Activated CD4-positive, alpha-beta T cell treated with anti-CD3 and anti-CD28 coated beads, Interleukin-2, amount 10 ng/mL, durations not matched to agents 7 days and 5 days (primary cell): ENCODE results near the gene RNF17. TPM values are rescaled to one million over a fixed set of nuclear protein-coding genes. Genes with fewer than 3 reads are reported as not detected.
"Not testable (repeated sequence)": the region's sequence is repeated elsewhere in the genome, so short reads cannot be mapped to it uniquely, and the experiment has no call there.

Experiments used
- CTCF ChIA-PET: fragments of 350-600 bp; sonication (Branson Sonifier 250); formaldehyde crosslinking; loops from one replicate; lab custom pipeline; 2021; ENCODE audit warnings: antibody characterized with exemption; lab: Charles Lee
- POLR2A ChIA-PET: fragments of 350-600 bp; sonication (Branson Sonifier 250); formaldehyde crosslinking; loops from one replicate; lab custom pipeline; 2021; ENCODE audit warnings: antibody characterized with exemption; lab: Charles Lee
- DNase-seq: peaks from one replicate; pipeline ENCODE4 v3.0.0-alpha.2; 2020
- H3K27ac Mint-ChIP-seq: one replicate; pipeline ENCODE4 v1.8.0; 2021; ENCODE audit warnings: mild to moderate bottlenecking, moderate library complexity, mixed read lengths
- H3K27me3 Mint-ChIP-seq: one replicate; pipeline ENCODE4 v1.8.0; 2021; ENCODE audit warnings: mixed read lengths
- H3K36me3 Mint-ChIP-seq: one replicate; pipeline ENCODE4 v1.8.0; 2021; ENCODE audit warnings: low read depth, mixed read lengths
- H3K4me1 Mint-ChIP-seq: one replicate; pipeline ENCODE4 v1.8.0; 2021; ENCODE audit warnings: mixed read lengths
- H3K4me3 Mint-ChIP-seq: one replicate; pipeline ENCODE4 v1.8.0; 2021; ENCODE audit warnings: mild to moderate bottlenecking, moderate library complexity, mixed read lengths
- H3K9me3 Mint-ChIP-seq: one replicate; pipeline ENCODE4 v1.8.0; 2021; ENCODE audit warnings: mixed read lengths
- total RNA-seq, 2 experiments: library from RNA; stranded (reverse); gene quantifications; one replicate each; pipeline ENCODE4 v1.2.3, GENCODE V29; 2021

Gene RNF17
- total RNA-seq, 2 experiments from 2014 or later, result 0.29 to 0.42 TPM

DNA sequence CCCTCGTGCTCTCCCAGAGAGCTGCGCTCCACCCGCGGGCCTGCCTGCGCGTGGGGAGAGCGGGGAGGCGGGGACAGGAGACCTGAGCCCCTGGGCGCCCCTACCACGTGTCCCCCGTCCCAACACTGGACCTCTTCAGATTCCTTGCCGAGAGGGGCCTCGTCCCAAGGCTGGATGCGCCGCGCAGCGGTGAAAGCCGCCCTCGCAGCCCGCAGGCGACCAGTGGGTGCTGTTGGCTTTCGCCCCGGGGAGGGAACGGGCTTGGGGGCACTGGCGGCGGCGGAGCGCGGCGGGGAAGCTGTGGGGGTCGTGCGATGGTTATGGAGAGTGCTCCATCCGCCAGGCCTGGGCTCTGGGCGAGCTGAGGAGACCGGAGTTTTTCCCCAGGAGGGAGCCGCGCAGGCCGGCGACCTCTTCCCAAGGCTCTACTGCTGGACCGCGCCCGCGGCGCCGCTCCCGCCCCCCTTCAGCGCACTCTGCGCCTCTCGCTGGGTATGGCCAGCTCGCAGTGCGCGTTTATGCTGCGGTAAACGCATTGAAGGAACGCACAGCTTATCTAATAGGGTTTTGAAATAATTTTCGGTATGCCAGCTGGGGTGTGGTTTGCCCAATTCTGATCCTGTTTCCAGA is 17.2 kb upstream of the RNF17 start:
- Mint-ChIP-seq H3K4me1 (peaks cover 14% of the 10 kb centered on the region), H3K4me3 (peak overlapping the region; percentile 62), H3K27ac (no peak overlapping the region), H3K27me3 (peaks cover 72% of the 10 kb centered on the region), H3K36me3 (no peaks in the 10 kb centered on the region), H3K9me3 (no peaks in the 10 kb centered on the region)
- CTCF ChIA-PET, result no interaction called here
- DNase-seq, result no peak
- POLR2A ChIA-PET, result no interaction called here

DNA sequence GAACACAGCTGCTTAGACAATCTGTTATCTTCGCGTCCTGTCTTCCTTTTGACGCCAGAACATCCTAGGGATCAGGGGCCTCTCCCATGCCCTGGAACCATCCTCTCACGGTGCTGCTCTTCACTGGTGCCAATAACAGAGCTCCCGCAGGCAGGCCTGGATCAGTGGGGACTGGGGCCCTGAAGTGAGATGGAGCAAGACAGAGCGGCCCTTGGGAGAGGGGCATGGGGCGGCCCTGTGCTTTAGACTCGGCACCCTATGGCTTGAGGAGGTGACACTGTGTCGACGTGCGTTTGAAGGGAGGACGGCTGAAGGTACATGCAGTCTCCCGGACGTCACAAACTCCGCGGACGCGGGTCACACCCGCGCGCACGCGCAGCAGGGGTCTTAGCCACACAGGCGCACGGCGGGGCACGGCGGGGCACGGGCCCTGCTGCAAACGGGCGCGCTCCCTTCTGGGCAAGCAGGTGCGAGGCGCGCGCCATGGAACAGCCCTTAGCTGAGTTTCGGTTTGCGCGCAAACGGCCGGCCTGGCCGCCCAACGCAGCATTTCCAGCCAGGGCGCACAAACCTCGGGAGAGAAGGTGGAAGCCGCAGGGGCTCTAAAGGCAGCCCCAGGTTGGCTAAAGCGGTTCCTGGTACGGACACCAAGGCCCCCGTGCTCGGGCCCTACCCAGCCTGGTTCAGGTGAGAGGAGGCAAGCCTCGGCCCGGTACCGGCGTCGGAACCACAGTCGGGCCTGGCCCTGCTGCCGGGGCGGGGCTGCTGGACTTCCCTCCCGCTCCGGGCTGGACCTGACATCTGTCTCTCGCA is 16.5 kb upstream of the RNF17 start:
- POLR2A ChIA-PET, result no interaction called here
- no peaks in the 10 kb centered on the region for H3K9me3 Mint-ChIP-seq
- peak overlapping the region; percentile 62 for H3K4me3 Mint-ChIP-seq
- peak; percentile 35 for DNase-seq
- H3K36me3 Mint-ChIP-seq, result no peaks in the 10 kb centered on the region
- CTCF ChIA-PET, result interaction anchor here (0.6 kb wide), 1 partner anchor 20 kb away, joined by 3 read pairs; no protein-coding TSS in a partner anchor
- H3K27ac Mint-ChIP-seq, result no peak overlapping the region
- H3K4me1 Mint-ChIP-seq, result peaks cover 14% of the 10 kb centered on the region
- peaks cover 72% of the 10 kb centered on the region for H3K27me3 Mint-ChIP-seq

DNA sequence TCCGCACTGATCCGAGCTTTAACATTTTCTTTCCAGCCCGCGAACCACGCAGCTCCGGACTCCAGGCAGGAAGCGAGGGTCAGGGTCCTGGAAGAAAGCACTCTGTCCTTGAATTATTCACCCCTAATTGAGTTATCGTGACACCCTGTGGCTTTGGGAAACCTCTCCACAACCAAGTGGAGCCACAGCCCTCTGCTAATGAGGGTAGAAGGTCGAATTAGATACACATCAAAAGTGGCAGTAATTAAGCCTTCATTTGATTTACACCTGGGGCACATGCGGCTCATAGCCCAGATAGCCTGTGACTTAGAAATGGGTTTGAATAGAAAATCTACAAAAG is 15.9 kb upstream of the RNF17 start:
- Mint-ChIP-seq H3K36me3 (no peaks in the 10 kb centered on the region), H3K27ac (no peak overlapping the region), H3K4me1 (peaks cover 14% of the 10 kb centered on the region), H3K27me3 (peaks cover 66% of the 10 kb centered on the region), H3K9me3 (no peaks in the 10 kb centered on the region), H3K4me3 (peak overlapping the region; percentile 62)
- POLR2A ChIA-PET, result no interaction called here
- CTCF ChIA-PET, result interaction anchor here (0.6 kb wide), 1 partner anchor 20 kb away, joined by 3 read pairs; no protein-coding TSS in a partner anchor
- DNase-seq, result no peak

DNA sequence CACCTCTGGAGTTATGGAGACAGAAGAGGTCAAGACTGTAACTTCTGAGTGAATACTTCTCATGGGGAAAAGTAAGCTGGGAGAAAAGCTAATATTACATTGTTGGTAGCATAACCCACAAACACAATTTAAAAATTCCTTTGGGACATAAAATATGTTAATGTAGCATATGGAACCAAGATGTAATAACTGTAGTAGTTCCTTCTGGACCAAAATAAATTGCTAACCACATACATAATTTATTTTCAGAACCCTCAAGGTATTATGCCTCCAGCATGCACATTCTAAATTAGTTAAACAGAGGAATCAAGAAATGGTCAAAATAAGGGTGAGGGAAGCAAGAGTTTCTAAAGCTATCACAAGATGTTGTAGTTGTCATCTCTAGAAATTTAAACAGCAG is 4.8 kb upstream of the RNF17 start:
- Mint-ChIP-seq H3K4me3 (no peak overlapping the region), H3K9me3 (no peaks in the 10 kb centered on the region), H3K27me3 (peaks cover 30% of the 10 kb centered on the region), H3K4me1 (no peaks in the 10 kb centered on the region), H3K36me3 (no peaks in the 10 kb centered on the region), H3K27ac (no peak overlapping the region)
- CTCF ChIA-PET, result interaction anchor here (0.6 to 1.1 kb wide), 2 partner anchors 20 to 74 kb away, joined by 3 read pairs; no protein-coding TSS in a partner anchor
- no peak for DNase-seq
- POLR2A ChIA-PET, result no interaction called here

DNA sequence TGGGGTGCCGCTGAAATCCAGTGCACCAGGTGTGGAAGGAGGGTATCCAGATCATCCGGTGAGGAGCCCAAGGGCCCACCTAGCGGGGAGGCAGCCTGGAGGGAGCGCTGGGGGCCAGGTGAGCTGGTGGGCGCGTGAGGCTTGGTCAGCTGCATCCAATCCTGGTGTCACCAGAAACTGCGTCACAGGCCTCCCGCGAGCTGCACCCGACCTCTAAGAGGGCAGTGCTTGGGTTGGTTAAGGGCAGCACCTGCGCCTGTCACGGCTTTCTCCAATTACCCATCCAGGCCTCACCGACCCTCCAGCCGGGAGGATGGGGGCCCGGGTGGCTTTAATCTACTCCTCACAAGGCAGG is 284 bp downstream of the RNF17 start:
- no peak for DNase-seq
- Mint-ChIP-seq H3K36me3 (no peaks in the 10 kb centered on the region), H3K27me3 (peaks cover 15% of the 10 kb centered on the region), H3K4me3 (no peak overlapping the region), H3K4me1 (no peaks in the 10 kb centered on the region), H3K27ac (no peak overlapping the region), H3K9me3 (no peaks in the 10 kb centered on the region)
- CTCF ChIA-PET, result no interaction called here
- POLR2A ChIA-PET, result no interaction called here

- H3K4me3 Mint-ChIP-seq, result no peak overlapping the region
- no peak overlapping the region for H3K27ac Mint-ChIP-seq
- no peak for DNase-seq
- H3K9me3 Mint-ChIP-seq, result no peaks in the 10 kb centered on the region
- no peaks in the 10 kb centered on the region for H3K4me1 Mint-ChIP-seq
- ChIA-PET POLR2A (no interaction called here), CTCF (interaction anchor here (1.2 kb wide), 1 partner anchor 9 kb away, joined by 3 read pairs; no protein-coding TSS in a partner anchor)
- peaks cover 31% of the 10 kb centered on the region for H3K27me3 Mint-ChIP-seq
- no peaks in the 10 kb centered on the region for H3K36me3 Mint-ChIP-seq
Observed at GRCh38 chr13:24777171-24777570, 13.2 kb downstream of the RNF17 start.

DNA sequence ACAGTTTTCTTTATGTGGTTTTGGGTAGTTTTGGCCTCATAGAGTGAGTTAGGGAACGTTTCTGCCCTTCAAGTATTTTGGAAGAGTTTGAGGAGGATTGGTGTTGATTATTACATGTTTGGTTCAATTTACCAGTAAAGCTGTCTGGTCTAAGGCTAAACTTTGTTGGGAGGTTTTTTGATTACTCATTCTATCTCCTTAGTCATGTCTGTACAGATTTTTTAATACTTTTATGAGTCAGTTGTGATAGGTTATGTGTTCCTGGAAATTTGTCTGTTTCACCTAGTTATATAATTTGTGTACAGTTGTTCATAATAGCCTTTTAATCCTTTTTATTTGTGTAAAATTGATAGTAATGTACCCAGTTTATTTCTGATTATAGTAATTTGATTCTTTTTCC is 20.4 kb downstream of the RNF17 start:
- H3K9me3 Mint-ChIP-seq, result peaks cover 6% of the 10 kb centered on the region

GRCh38 chr13:24788538-24788937 is 24.6 kb downstream of the RNF17 start:
- H3K36me3 Mint-ChIP-seq, result no peaks in the 10 kb centered on the region
- H3K4me3 Mint-ChIP-seq, result no peak overlapping the region
- no peak for DNase-seq
- H3K27ac Mint-ChIP-seq, result no peak overlapping the region
- POLR2A ChIA-PET, result no interaction called here
- H3K4me1 Mint-ChIP-seq, result no peaks in the 10 kb centered on the region
- peaks cover 43% of the 10 kb centered on the region for H3K27me3 Mint-ChIP-seq
- peaks cover 6% of the 10 kb centered on the region for H3K9me3 Mint-ChIP-seq
- CTCF ChIA-PET, result interaction anchor here (0.6 kb wide), 1 partner anchor 50 kb away, joined by 3 read pairs; no protein-coding TSS in a partner anchor

More for the DNA sequence above, 20.4 kb downstream of the RNF17 start:
- Mint-ChIP-seq H3K4me3 (no peak overlapping the region), H3K36me3 (no peaks in the 10 kb centered on the region), H3K4me1 (no peaks in the 10 kb centered on the region), H3K27ac (no peak overlapping the region), H3K27me3 (peaks cover 46% of the 10 kb centered on the region)
- DNase-seq, result no peak
- ChIA-PET CTCF (no interaction called here), POLR2A (no interaction called here)

DNA sequence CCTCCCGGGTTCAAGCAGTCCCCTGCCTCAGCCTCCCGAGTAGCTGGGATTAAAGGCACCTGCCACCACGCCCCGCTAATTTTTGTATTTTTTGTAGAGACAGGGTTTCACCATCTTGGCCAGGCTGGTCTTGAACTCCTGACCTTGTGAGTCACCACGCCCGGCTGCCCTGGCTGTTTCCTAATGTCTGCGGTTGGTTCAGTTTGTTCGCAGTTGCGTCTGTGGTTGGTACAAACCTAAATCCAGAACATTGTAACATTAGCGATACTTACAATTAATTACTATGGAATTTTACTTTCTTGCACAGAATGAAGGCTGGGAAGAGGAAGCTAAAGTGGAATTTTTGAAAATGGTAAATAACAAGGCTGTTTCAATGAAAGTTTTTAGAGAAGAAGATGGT is 38.1 kb downstream of the RNF17 start:
- Mint-ChIP-seq H3K4me1 (no peaks in the 10 kb centered on the region), H3K27me3 (peaks cover 30% of the 10 kb centered on the region), H3K9me3 (no peaks in the 10 kb centered on the region), H3K27ac (no peak overlapping the region), H3K36me3 (no peaks in the 10 kb centered on the region), H3K4me3 (no peak overlapping the region)
- ChIA-PET CTCF (interaction anchor here (1.1 kb wide), 1 partner anchor 10 kb away, joined by 3 read pairs; no protein-coding TSS in a partner anchor), POLR2A (no interaction called here)
- DNase-seq, result no peak

- no peak for DNase-seq
- ChIA-PET POLR2A (no interaction called here), CTCF (no interaction called here)
- Mint-ChIP-seq H3K4me1 (no peaks in the 10 kb centered on the region), H3K27me3 (peaks cover 18% of the 10 kb centered on the region), H3K27ac (no peak overlapping the region), H3K36me3 (peaks cover 2% of the 10 kb centered on the region), H3K4me3 (no peak overlapping the region), H3K9me3 (peaks cover 3% of the 10 kb centered on the region)
Observed at GRCh38 chr13:24821207-24821606, 57.2 kb downstream of the RNF17 start.

- Mint-ChIP-seq H3K36me3 (peaks cover 2% of the 10 kb centered on the region), H3K4me3 (no peak overlapping the region), H3K27me3 (peaks cover 18% of the 10 kb centered on the region), H3K4me1 (no peaks in the 10 kb centered on the region), H3K9me3 (peaks cover 3% of the 10 kb centered on the region), H3K27ac (no peak overlapping the region)
- DNase-seq, result no peak
- POLR2A ChIA-PET, result no interaction called here
- CTCF ChIA-PET, result no interaction called here
Observed at GRCh38 chr13:24822640-24823039, 58.7 kb downstream of the RNF17 start.

DNA sequence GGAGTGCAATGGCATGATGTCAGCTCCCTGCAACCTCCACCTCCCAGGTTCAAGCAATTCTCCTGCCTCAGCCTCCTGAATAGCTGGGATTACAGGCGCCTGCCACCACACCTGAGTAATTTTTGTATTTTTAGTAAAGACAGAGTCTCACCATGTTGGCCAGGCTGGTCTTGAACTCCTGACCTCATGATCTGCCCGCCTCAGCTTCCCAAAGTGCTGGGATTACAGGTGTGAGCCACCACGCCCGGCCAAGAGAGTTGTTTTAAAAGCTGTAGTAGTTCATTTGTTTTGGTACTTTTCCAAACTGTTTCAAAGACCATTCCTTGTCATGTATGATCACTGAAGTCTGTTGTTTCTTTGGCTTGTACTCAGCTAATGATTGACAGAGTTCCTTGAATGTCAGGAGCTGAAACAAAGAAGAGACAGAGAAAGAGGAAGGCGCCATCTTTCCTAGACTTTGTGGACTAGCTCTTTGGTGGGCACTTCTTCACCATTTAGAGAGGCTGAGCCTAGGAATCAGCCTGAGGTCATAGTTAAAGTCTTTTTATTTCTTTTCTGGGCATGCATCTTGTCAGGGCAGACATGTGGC is 59.2 kb downstream of the RNF17 start:
- H3K4me1 Mint-ChIP-seq, DNase-seq, H3K4me3 Mint-ChIP-seq, H3K9me3 Mint-ChIP-seq, H3K27ac Mint-ChIP-seq, POLR2A ChIA-PET, CTCF ChIA-PET, H3K36me3 Mint-ChIP-seq: not testable (repeated sequence)
- peaks cover 13% of the 10 kb centered on the region for H3K27me3 Mint-ChIP-seq

GRCh38 chr13:24827799-24828198 is 63.8 kb downstream of the RNF17 start:
- POLR2A ChIA-PET, result no interaction called here
- no peak overlapping the region for H3K27ac Mint-ChIP-seq
- H3K36me3 Mint-ChIP-seq, result no peaks in the 10 kb centered on the region
- no peaks in the 10 kb centered on the region for H3K4me1 Mint-ChIP-seq
- DNase-seq, result no peak
- H3K27me3 Mint-ChIP-seq, result peaks cover 7% of the 10 kb centered on the region
- H3K4me3 Mint-ChIP-seq, result no peak overlapping the region
- H3K9me3 Mint-ChIP-seq, result no peaks in the 10 kb centered on the region
- CTCF ChIA-PET, result no interaction called here
